ENCODE results near the gene TRIP13. TPM values are rescaled to one million over a fixed set of nuclear protein-coding genes. Genes with fewer than 3 reads are reported as not detected.
A peak's percentile ranks its signal among the peaks of the same experiment; 100 is the strongest.

The TRIP13 gene
- polyA plus RNA-seq, 1 donor from 2014 or later = 1.6 TPM

DNA sequence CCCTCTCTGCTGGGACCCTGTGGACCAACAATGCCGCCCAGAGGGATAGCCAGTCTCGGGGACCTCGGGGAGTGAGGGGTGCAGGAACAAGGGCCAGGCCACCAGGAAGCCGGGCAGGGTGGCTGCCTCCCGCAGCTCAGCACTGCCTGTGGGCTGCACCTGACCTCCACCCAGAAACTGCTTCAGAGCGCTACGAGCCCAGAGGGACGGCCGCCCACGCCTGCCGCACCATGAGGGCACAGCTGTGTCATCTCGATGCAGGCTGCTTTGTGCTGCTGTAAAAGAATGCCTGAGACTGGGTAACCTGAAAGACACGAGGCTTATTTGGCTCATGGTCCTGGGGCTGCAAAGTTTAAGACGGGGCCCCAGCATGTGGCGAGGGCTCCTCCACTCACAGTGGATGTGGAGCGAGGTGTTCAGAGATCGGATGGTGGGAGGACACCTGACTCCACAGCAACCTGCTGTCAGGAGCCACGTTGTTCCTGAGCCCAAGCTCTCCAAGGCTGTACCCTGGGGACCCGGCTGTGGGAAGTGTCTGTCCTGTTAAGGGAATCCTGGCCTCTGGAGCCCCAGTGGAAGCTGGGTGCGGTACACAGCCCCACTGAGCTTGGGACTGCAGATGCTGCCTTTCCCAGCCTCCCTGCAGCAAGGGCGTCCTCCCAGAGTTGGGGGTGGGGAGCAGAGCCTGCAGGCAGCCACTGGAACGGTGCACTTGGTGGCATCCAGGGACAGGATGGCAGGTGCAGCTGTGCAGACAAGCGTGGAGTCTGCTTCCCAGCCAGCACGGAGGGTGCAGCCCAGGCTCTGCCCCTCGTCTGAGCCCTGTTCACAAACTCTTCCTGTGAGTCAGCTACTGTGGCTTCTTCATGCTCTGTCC lies 30.1 kb upstream of the TRIP13 start:
- Mint-ChIP-seq H3K36me3 (peaks cover 3% of the 10 kb centered on the region), H3K27ac (no peak overlapping the region), H3K4me1 (no peaks in the 10 kb centered on the region)

DNA sequence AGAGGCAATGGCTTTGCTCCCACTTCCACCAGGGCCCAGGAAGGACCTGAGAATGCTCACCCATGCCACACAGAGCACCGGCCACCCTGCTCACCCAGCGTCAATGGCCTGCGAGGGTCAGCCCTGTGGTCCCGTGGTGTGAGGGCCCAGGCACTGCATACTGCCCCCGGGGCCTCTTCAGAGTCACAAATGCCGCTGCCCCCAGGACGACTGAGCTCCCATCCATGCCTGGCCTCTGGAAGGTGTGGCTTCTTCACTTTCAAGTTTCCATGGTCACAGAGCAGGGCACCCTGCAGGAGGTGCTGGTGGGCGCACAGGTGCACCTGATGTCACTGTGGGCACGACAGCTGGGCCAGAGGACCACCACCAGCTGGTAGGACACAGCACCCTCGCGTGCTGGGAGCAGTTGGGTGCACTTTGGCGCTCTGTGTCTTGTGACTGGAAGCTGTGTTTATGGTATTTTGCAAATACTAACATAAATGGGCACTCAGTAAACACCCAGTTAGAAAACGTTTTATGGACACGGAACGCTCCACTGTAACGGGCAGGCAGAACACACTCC lies 29.4 kb upstream of the TRIP13 start:
- H3K27ac Mint-ChIP-seq = peak overlapping the region in 1 of 3 donors; percentile 13
- H3K9me3 Mint-ChIP-seq = no peaks in the 10 kb centered on the region
- no peaks in the 10 kb centered on the region for H3K4me1 Mint-ChIP-seq
- H3K36me3 Mint-ChIP-seq = peaks cover 4% of the 10 kb centered on the region
- no peak overlapping the region for H3K4me3 Mint-ChIP-seq
- no peaks in the 10 kb centered on the region for H3K27me3 Mint-ChIP-seq

More for the DNA sequence above, 30.1 kb upstream of the TRIP13 start:
- no peaks in the 10 kb centered on the region for H3K27me3 Mint-ChIP-seq
- H3K9me3 Mint-ChIP-seq = no peaks in the 10 kb centered on the region
- H3K4me3 Mint-ChIP-seq = no peak overlapping the region

DNA sequence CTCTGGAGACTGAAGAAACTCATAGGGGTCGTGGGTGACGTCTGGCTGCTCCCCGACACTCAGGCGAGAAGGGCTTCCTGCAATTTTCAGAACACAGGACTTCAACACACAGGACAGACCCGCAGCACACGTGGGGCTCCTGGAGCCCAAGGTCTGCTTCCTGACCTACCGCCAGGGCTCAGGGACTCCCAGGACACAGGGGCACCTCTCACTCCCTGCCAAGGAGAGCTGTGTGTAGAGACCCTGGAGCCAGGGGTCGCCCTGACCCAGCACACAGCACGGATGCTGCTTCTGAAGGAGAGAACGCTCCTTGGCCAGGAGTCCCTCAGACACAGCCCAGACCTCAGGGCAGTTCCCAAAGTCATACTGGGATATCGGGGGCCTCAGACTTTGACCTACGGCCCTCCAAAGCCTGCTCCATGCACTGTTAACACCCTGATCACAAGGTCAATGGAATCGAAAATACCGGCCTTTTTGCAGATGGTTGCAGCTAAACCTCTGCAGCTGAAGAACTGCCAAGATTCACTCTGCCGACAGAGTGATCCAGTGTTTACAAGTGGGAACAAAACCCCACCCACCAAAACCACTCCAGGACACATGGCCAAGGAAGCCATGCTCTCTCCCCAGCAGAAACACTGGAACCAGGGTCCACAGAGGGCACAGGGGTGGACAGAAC lies 28.1 kb upstream of the TRIP13 start:
- H3K36me3 Mint-ChIP-seq = peaks cover 4% of the 10 kb centered on the region
- H3K27ac Mint-ChIP-seq = no peak overlapping the region
- H3K27me3 Mint-ChIP-seq = no peaks in the 10 kb centered on the region
- peaks cover 0 to 1% (median 0%) of the 10 kb centered on the region in 3 donors for H3K4me1 Mint-ChIP-seq
- no peaks in the 10 kb centered on the region for H3K9me3 Mint-ChIP-seq
- H3K4me3 Mint-ChIP-seq = no peak overlapping the region

DNA sequence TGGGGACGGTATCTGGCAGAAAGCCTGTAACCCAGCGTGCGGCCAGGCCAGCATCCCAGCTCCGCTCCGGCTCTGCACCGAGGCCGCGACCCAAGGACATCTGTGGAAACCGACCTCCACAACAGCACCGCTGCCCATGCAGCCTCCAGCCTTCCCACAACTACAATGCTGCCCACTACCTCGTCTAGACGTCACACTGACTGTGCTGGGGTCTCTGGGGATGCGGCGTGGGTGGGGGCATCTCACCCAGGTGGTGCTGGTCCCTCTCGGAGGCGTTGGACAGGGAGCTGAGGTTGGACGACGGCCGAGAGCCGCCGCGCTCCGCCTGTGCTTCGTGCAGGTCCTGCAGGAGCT lies 27.5 kb upstream of the TRIP13 start:
- Mint-ChIP-seq H3K4me3 (no peak overlapping the region), H3K36me3 (peaks cover 4% of the 10 kb centered on the region), H3K27me3 (no peaks in the 10 kb centered on the region), H3K27ac (no peak overlapping the region), H3K9me3 (no peaks in the 10 kb centered on the region), H3K4me1 (peaks cover 0 to 3% (median 0%) of the 10 kb centered on the region in 3 donors)

DNA sequence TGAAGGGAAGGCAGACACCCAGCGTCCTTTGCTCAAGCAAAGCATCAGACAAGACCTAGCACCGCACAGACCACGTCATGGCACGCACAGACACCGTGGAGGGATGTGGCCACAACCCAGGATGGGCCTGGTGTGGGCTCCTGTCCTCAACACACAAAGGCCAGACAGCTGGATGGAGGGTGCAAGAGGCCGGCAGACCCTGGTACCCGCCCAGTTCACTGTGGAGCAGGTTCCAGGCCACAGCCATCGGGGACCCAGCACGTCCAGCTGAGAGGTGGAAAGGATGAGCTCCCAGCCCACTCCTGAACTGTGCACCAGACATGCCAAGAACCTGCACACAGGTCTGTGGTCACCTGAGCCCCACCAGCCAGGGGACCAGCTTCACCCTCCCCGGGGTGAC lies 26.9 kb upstream of the TRIP13 start:
- Mint-ChIP-seq H3K36me3 (peaks cover 3% of the 10 kb centered on the region), H3K4me3 (no peak overlapping the region), H3K9me3 (no peaks in the 10 kb centered on the region), H3K27ac (peak overlapping the region in 1 of 3 donors; percentile 82), H3K4me1 (peaks cover 0 to 3% (median 0%) of the 10 kb centered on the region in 3 donors), H3K27me3 (no peaks in the 10 kb centered on the region)

DNA sequence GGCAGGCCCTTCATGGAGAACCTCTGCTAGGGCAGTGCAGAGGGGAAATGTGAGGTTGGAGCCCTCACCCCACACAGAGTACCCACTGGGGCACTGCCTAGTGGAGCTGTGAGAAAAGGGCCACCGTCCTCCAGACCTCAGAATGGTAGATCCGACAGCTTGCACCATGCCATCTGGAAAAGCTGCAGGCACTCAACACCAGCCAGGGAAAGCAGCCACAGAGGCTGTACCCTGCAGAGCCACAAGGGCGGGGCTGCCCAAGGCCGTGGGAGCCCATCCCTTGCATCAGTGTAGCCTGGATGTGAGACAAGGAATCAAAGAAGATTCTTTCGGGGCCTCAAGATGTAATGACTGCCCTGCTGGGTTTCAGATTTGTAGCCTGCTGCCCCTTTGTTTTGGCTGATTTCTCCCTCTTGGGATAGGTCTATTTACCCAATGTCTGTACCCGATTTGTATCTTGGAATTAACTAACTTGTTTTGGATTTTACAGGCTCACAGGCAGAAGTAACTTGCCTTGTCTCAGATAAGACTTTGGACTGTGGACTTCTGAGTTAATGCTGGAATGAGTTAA lies 25.3 kb upstream of the TRIP13 start:
- no peaks in the 10 kb centered on the region for H3K27me3 Mint-ChIP-seq
- H3K4me3 Mint-ChIP-seq = no peak overlapping the region
- H3K4me1 Mint-ChIP-seq = peaks cover 0 to 3% (median 0%) of the 10 kb centered on the region in 3 donors
- peak overlapping the region in 1 of 3 donors; percentile 0 for H3K27ac Mint-ChIP-seq
- peaks cover 3% of the 10 kb centered on the region for H3K36me3 Mint-ChIP-seq
- no peaks in the 10 kb centered on the region for H3K9me3 Mint-ChIP-seq

DNA sequence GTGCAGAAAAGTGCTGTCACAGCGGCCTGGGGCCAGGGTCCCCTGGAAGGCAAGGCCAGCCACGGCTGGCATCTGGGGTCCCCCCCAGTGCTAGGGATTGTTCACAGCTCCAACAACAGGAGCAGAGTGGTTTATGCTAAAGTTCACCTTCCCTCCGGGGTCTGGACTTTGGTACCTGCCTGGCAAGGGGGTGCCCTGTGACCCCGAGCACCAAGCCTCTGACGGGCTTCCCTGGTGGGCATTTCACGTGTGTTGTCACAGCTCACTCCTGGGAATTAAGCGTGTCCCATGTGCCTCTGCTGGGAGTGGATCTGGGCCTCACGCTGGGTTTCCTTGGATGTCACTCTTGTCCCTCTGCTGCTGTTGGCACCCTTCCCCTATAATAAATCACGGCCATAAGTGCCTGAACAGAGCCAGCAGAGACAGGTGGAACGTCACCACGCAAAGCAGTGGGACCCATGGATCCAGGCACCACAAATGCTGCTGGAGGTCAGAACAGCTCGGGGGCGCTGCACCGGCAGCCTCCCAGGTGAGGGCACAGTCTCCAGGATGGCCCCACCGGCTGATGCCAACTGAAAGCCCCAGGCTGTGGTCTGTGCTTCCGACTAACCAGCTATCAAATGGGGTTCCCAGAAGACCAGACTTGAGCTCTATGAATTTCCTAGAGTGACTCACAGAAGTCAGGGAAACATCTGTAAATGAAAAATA lies 24.1 kb upstream of the TRIP13 start:
- H3K9me3 Mint-ChIP-seq = no peaks in the 10 kb centered on the region
- H3K4me3 Mint-ChIP-seq = no peak overlapping the region
- H3K4me1 Mint-ChIP-seq = peaks cover 1 to 6% (median 6%) of the 10 kb centered on the region in 3 donors
- H3K36me3 Mint-ChIP-seq = peaks cover 3% of the 10 kb centered on the region
- no peaks in the 10 kb centered on the region for H3K27me3 Mint-ChIP-seq
- H3K27ac Mint-ChIP-seq = no peak overlapping the region

DNA sequence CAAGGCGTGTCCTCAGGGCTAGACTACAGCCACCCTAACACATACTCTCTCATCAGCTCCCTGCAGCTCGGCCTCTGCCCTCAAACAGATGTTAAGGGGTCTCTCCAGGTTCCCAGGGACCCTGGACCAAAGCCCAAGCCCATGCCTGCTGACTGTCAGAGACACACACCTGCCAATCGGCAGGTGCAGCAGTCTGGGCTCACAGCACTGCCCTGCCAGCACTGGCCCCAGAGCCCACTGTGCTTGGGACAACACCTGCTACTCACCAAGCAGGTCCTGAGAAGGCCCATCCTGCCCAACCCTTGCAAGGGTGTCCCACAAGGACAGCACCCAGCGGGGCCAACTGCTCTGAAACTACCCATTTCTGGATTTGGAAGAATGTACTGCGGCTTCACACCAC lies 21.7 kb upstream of the TRIP13 start:
- H3K27ac Mint-ChIP-seq = no peak overlapping the region
- H3K27me3 Mint-ChIP-seq = no peaks in the 10 kb centered on the region
- peaks cover 4 to 6% (median 6%) of the 10 kb centered on the region in 3 donors for H3K4me1 Mint-ChIP-seq
- H3K9me3 Mint-ChIP-seq = no peaks in the 10 kb centered on the region
- H3K36me3 Mint-ChIP-seq = peaks cover 3% of the 10 kb centered on the region
- no peak overlapping the region for H3K4me3 Mint-ChIP-seq

DNA sequence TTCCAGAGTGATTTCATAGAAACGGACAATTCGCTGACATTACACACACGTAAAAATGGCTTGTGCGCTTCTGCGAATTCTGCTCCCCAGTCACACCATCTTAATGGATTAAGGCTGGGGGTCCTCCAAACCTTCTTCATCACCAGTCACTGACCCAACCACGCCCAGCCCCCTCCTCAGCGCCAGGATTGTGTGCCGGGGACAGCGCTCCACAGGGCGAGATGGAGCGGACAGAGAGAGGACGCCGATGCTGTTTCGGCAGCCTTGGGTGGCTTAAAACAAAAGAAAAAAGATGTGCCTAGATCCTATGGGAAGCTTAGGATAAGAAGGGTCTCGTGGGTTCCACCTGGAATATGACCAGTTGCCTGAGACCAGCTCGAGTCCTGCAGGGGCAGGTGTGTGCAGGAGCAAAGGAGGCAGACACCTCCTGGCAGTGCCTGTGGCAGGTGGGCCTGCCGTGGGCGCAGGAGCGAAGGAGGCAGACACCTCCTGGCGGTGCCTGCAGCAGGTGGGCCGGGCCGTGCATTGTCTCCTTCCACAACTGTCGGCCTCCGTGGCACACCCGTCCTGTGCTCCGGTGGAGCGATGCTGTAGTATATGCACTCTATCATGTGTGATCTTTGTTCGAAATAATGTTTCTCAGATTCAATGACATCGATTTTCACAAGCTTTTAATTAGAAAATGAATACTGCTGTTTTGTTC lies 20.9 kb upstream of the TRIP13 start:
- Mint-ChIP-seq H3K27ac (no peak overlapping the region), H3K36me3 (peaks cover 3% of the 10 kb centered on the region), H3K4me3 (no peak overlapping the region), H3K9me3 (no peaks in the 10 kb centered on the region), H3K27me3 (no peaks in the 10 kb centered on the region), H3K4me1 (peaks cover 4 to 6% (median 6%) of the 10 kb centered on the region in 3 donors)

DNA sequence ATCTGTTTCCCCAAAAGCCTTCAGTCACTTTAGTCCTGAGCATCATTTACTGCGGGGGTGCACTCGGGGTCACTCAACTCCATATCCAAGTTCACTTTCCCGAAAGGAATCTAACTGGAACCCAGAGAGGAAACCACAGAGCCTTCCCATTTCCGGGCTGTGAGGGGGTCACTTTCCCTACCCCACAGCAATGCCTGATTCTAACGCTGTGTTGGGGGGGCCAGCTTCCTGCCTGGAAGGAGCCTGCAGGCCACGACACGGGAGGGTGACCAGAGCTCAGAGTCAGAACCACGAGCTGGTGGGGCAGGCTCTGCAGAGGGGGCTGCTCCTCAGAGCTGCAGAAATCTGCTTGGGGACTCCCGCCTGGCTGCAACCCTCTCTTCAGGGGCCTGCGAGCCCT lies 20.4 kb upstream of the TRIP13 start:
- Mint-ChIP-seq H3K27me3 (no peaks in the 10 kb centered on the region), H3K27ac (no peak overlapping the region), H3K4me1 (peaks cover 4 to 6% (median 6%) of the 10 kb centered on the region in 3 donors), H3K36me3 (peaks cover 3% of the 10 kb centered on the region), H3K9me3 (no peaks in the 10 kb centered on the region), H3K4me3 (no peak overlapping the region)

DNA sequence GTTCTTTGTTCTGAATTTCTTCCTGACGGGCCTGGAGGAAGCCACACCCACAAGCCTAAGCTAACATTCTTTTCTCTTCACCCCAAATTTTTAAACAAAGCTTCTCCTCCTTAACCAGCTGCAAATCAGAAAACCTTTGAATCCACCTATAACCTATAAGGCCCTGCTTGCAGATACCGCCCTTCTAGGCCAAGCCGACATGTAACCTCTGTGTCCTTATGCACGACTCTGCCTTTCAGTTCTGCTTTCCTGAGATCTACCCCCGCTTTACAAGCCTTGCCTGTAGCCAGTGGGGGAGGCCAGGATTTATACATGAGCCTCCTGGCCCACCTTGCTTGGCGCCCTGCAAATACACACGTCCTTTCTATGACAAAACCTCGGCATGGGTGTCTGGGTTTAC lies 19.4 kb upstream of the TRIP13 start:
- Mint-ChIP-seq H3K4me3 (peak overlapping the region in 1 of 4 donors; percentile 18), H3K36me3 (no peaks in the 10 kb centered on the region), H3K9me3 (no peaks in the 10 kb centered on the region), H3K27me3 (no peaks in the 10 kb centered on the region), H3K27ac (no peak overlapping the region), H3K4me1 (peaks cover 4 to 6% (median 6%) of the 10 kb centered on the region in 3 donors)

DNA sequence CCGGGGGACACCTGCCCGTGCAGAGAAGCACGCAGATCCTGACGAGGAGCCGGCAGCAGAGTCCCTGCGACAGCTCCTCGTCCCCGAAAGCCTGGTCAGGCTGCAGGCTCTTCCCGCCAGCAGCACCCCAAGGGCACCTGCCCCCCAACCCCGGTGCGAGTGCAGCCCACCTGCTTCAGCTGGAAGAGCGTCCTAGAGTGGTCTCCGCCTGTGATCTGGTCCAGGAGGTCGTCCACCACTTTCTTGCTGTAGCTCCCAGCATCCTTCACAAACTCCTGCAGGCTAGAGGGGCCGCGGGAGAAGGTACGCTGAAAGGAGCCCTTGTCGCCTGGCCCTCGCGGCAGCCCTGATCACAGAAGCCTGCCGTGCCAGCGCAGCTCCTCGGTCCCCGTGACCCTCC lies 16.8 kb upstream of the TRIP13 start:
- H3K27ac Mint-ChIP-seq = no peak overlapping the region
- no peaks in the 10 kb centered on the region for H3K36me3 Mint-ChIP-seq
- no peak overlapping the region for H3K4me3 Mint-ChIP-seq
- H3K9me3 Mint-ChIP-seq = no peaks in the 10 kb centered on the region
- peaks cover 4 to 6% (median 4%) of the 10 kb centered on the region in 3 donors for H3K4me1 Mint-ChIP-seq
- H3K27me3 Mint-ChIP-seq = no peaks in the 10 kb centered on the region

DNA sequence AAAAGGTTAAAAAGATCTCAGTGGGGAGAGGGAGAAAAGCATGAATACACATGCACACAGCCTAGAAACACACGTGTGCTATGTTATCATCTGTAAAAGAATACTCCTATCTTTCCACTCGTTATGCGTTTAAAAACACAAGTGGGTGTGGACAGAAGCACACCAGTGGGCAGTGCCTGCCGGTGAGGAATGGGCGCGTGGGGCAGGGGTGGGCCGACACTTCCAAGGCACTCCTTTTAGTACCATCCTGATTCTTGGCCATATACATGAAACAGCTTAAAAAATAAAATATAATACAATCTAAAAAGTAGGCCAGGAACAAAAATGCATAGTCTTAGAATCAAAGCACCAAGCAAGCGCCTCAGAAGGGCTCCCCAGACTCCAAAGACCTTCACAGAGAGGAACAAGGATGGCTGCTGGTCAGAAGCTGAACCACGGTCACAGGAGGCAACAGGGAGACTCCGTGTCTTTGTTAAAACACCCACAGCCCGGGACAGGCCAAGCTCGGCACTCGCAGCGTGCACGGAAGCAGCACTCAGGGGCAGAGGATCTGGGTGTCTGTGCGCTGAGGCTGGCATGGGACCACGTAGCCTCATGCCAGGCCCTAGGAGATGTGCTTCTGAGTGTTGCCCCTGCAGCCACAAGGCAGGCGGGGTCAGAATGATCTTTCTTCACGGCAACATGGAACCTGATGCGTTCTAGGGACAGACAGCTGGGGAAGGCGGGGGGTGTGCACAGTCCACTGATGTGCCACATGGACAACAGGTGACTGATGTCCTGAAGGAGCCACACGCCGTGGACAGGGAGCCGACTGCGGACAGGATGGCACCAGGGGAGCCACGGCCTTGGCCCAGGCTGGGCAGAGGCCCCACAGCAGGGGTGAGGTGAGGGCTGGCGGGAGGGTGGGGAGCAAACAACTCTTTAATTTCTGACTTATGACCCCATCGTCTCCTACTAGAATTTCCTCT lies 16.0 kb upstream of the TRIP13 start:
- Mint-ChIP-seq H3K36me3 (no peaks in the 10 kb centered on the region), H3K4me1 (peaks cover 4 to 6% (median 4%) of the 10 kb centered on the region in 3 donors), H3K27ac (no peak overlapping the region), H3K9me3 (no peaks in the 10 kb centered on the region), H3K4me3 (no peak overlapping the region), H3K27me3 (no peaks in the 10 kb centered on the region)

Data from IgD-negative memory B cell (primary cell).